ENCODE data around the gene ALG12. TPM values are rescaled to one million over a fixed set of nuclear protein-coding genes. Genes with fewer than 3 reads are reported as not detected.

Gene ALG12
- total and polyA plus RNA-seq, 2 donors (not counting 1 experiment from before 2014, with no cell fraction given): 15.2 to 16.6 TPM

DNA sequence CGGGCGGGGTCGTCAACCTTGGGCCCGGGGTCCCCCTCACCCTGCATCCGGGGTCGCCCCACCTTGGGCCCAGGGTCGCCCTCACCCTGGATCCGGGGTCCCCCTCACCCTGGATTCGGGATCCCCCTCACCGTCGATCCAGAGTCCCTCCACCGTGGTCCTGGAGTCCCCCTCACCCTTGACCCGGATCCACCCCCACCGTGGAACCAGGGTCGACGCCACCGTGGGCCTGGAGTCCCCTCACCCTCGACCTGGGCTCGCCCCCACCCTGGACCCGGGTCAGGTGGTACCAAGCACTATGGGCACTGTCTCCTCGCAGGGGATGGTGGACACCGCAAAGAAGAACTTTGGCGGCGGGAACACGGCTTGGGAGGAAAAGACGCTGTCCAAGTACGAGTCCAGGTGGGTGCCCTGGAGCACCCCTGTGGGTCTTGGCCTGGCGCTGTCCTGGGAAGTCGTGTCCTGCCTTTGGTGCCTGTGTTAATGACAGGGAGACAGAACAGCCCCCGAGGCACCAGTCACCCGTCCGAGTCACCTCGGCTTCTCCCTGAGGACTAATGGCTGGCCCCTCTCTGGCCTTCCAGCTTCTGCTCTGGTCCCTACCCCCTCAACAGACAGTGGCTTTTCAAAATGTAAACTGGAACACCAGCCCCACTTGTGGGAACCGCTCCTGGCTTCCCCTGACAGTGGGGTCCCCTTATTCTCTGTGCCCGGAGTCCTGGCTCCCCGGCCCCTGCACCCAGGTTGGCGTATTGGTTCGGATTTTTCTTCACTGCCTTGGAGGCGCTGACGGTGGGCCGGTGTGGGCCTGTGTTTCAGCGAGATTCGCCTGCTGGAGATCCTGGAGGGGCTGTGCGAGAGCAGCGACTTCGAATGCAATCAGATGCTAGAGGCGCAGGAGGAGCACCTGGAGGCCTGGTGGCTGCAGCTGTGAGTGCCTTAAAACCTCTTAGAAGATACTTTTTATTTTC lies 958 bp upstream of the ALG12 start:
- ChIA-PET POLR2A (interaction anchor here (1.1 kb wide), 1 partner anchor 11 kb away, joined by 3 read pairs; no protein-coding TSS in a partner anchor), CTCF (interaction anchor here (0.6 to 3.2 kb wide), 4 partner anchors 12 to 483 kb away, joined by 3 to 9 read pairs (median 4); no protein-coding TSS in a partner anchor)
- Mint-ChIP-seq H3K4me3 (peak overlapping the region; percentile 80), H3K9me3 (ENCODE audit: insufficient read depth) (no peaks in the 10 kb centered on the region), H3K27me3 (no peaks in the 10 kb centered on the region), H3K4me1 (peaks cover 31% of the 10 kb centered on the region), H3K27ac (no peak overlapping the region)
- peaks cover 0 to 4% (median 0%) of the 10 kb centered on the region in 3 donors for H3K9me3 ChIP-seq (ENCODE audit: control extremely low read depth in 1 of 3, control insufficient read depth in 2 of 3, insufficient read depth in 1 of 3, low read length in 2 of 3)
- WGBS (ENCODE audit: insufficient coverage): 52% methylated on average over 46 of the region's 47 CpGs
- TF ChIP-seq EZH2 (IDR thresholded peaks at IDR 0.05; ENCODE audit: borderline replicate concordance, insufficient read depth, low read depth, low read length, poor library complexity, severe bottlenecking) (no peak), CTCF (IDR thresholded peaks at IDR 0.05) (no peak)
- peak overlapping the region; percentile 97 for H3K4me2 ChIP-seq (replicated peaks; ENCODE audit: low read depth, low read length, poor library complexity, severe bottlenecking)
- H3K4me1 ChIP-seq (ENCODE audit: control insufficient read depth in 2 of 2, insufficient read depth in 2 of 2, low read length in 2 of 2): peaks cover 30 to 36% of the 10 kb centered on the region in 2 donors
- intact Hi-C loops (cut with micrococcal nuclease): loop anchor here (1.0 kb wide), 1 partner anchor 66 kb away; the partner anchor contains the start of gene ZBED4
- H3K27me3 ChIP-seq (replicated peaks in 1 of 4; ENCODE audit: control extremely low read depth in 1 of 4, control insufficient read depth in 3 of 4, insufficient read depth in 4 of 4, low read length in 3 of 4): no peaks in the 10 kb centered on the region
- peak overlapping the region in 4 of 5 experiments; percentile 50 to 76 (median 74) for H3K4me3 ChIP-seq (ENCODE audit: control extremely low read depth in 1 of 5, extremely low read depth in 1 of 5, insufficient read depth in 1 of 5, low read depth in 2 of 5, low read length in 4 of 5)
- peaks cover 31% of the 10 kb centered on the region for H3K79me2 ChIP-seq (ENCODE audit: control insufficient read depth, insufficient read depth, low read length)
- peak overlapping the region; percentile 84 for H2AFZ ChIP-seq (ENCODE audit: insufficient read depth, low read depth, low read length, poor library complexity, severe bottlenecking)
- H3K9ac ChIP-seq (ENCODE audit: low read length): peak overlapping the region; percentile 77
- H4K20me1 ChIP-seq (ENCODE audit: control insufficient read depth, insufficient read depth, low read length, poor library complexity, severe bottlenecking): peaks cover 24% of the 10 kb centered on the region
- ATAC-seq (ENCODE audit: low read depth): no peak
- H3K27ac ChIP-seq (ENCODE audit: low read length in 2 of 2): peak overlapping the region in 1 of 2 donors; percentile 83
- peaks cover 0 to 16% of the 10 kb centered on the region in 2 experiments for H3K36me3 ChIP-seq (replicated peaks in 1 of 2; ENCODE audit: control extremely low read depth in 1 of 2, control insufficient read depth in 1 of 2, extremely low read depth in 1 of 2, insufficient read depth in 2 of 2, low read length in 1 of 2)
- no peak for DNase-seq

Measured in B cell (primary cell).